SK-N-SH (cell line): ENCODE measurements around the gene VIPR2.

ENCODE experiments used
- POLR2AphosphoS5 ChIP-seq: IDR thresholded peaks from 2 replicates; pipeline ENCODE4 v1.6.1; 2012; ENCODE audit warnings: low read depth, low read length
- RFX5 ChIP-seq: IDR thresholded peaks from 2 replicates; pipeline ENCODE4 v1.6.1; 2012; ENCODE audit warnings: mild to moderate bottlenecking, improper control_type of control experiment, low read length
- SIN3A ChIP-seq: IDR thresholded peaks from 2 replicates; pipeline ENCODE4 v1.6.1; 2012; ENCODE audit warnings: low read depth, mild to moderate bottlenecking, low read length, moderate library complexity, borderline replicate concordance
- TCF12 ChIP-seq: IDR thresholded peaks from 2 replicates; pipeline ENCODE4 v1.4.0; 2012
- YY1 ChIP-seq: IDR thresholded peaks from 2 replicates; pipeline ENCODE4 v1.4.0; 2012; ENCODE audit warnings: low read depth, mild to moderate bottlenecking
- TF ChIP-seq, protein P1 (sequence below): fragments of 200-600 bp; sonication (generic); IDR thresholded peaks from 2 replicates; pipeline ENCODE4 v1.6.1; 2017; ENCODE audit warnings: antibody characterized with exemption, mild to moderate bottlenecking, moderate library complexity
- TF ChIP-seq, protein P2 (sequence below): IDR thresholded peaks from 2 replicates; pipeline ENCODE4 v1.6.1; 2012; ENCODE audit warnings: mild to moderate bottlenecking, low read depth, low read length, moderate library complexity

DNA sequence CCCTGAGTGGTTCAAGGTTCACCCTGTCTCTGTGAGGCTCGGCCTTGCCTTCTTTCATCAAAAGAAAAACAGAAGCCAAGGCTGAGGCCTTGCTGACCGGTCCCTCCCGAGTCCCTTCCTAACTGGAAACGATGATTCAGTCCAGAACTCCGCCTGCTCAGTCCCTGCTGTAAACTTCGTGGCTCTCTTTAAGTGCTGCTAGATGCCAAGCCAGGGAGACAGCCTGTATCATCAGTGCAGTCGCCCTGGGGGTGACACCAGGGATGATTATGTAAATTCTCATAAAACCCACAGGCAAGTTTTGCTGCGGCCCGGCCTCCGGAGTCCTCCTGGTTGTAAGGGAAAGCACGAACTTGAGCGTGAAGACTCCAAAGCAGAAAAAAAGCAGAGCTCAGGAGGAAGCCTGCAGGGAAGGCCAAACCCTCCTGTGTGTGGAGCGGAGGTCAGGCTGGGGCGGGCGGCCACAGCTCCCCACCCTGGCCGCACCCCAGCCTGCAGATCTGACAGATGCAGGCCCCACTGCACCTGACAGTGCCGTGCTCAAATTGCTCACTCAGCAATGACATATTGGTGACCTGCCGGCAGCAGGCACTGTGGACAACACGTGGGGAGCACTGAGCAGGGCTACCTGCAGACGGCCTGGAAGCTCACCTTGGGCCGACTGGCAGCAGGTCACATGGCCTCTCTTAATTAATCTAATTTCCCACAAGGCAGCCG, 164.9 kb downstream of the VIPR2 start:
- TF ChIP-seq YY1 = no peak
- TF ChIP-seq, protein P1, sequence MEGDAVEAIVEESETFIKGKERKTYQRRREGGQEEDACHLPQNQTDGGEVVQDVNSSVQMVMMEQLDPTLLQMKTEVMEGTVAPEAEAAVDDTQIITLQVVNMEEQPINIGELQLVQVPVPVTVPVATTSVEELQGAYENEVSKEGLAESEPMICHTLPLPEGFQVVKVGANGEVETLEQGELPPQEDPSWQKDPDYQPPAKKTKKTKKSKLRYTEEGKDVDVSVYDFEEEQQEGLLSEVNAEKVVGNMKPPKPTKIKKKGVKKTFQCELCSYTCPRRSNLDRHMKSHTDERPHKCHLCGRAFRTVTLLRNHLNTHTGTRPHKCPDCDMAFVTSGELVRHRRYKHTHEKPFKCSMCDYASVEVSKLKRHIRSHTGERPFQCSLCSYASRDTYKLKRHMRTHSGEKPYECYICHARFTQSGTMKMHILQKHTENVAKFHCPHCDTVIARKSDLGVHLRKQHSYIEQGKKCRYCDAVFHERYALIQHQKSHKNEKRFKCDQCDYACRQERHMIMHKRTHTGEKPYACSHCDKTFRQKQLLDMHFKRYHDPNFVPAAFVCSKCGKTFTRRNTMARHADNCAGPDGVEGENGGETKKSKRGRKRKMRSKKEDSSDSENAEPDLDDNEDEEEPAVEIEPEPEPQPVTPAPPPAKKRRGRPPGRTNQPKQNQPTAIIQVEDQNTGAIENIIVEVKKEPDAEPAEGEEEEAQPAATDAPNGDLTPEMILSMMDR = no peak
- no peak for TF ChIP-seq TCF12
- TF ChIP-seq, protein P2, sequence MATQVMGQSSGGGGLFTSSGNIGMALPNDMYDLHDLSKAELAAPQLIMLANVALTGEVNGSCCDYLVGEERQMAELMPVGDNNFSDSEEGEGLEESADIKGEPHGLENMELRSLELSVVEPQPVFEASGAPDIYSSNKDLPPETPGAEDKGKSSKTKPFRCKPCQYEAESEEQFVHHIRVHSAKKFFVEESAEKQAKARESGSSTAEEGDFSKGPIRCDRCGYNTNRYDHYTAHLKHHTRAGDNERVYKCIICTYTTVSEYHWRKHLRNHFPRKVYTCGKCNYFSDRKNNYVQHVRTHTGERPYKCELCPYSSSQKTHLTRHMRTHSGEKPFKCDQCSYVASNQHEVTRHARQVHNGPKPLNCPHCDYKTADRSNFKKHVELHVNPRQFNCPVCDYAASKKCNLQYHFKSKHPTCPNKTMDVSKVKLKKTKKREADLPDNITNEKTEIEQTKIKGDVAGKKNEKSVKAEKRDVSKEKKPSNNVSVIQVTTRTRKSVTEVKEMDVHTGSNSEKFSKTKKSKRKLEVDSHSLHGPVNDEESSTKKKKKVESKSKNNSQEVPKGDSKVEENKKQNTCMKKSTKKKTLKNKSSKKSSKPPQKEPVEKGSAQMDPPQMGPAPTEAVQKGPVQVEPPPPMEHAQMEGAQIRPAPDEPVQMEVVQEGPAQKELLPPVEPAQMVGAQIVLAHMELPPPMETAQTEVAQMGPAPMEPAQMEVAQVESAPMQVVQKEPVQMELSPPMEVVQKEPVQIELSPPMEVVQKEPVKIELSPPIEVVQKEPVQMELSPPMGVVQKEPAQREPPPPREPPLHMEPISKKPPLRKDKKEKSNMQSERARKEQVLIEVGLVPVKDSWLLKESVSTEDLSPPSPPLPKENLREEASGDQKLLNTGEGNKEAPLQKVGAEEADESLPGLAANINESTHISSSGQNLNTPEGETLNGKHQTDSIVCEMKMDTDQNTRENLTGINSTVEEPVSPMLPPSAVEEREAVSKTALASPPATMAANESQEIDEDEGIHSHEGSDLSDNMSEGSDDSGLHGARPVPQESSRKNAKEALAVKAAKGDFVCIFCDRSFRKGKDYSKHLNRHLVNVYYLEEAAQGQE = no peak
- TF ChIP-seq POLR2AphosphoS5 = no peak
- no peak for TF ChIP-seq SIN3A
- no peak for TF ChIP-seq RFX5
